Upper lobe of left lung (tissue), 6 donors: ENCODE measurements around the gene FRK. TPM values are rescaled to one million over a fixed set of nuclear protein-coding genes. Genes with fewer than 3 reads are reported as not detected.
A peak's percentile ranks its signal among the peaks of the same experiment; 100 is the strongest.
"Not testable (repeated sequence)": the region's sequence is repeated elsewhere in the genome, so short reads cannot be mapped to it uniquely, and the experiment has no call there.

Experiments used
- ATAC-seq, 2 donors: fragments of 200-7000 bp; cut with Tn5 transposase; one replicate each; pipeline ENCODE4 v1.9.1; 2022; ENCODE audit warnings: mild to moderate bottlenecking in 2 of 2, moderate library complexity in 2 of 2; ENCODE audit not compliant: low FRiP score in 2 of 2
- DNase-seq, 2 donors: peaks; one replicate each; pipeline ENCODE4 v3.0.0-alpha.2; 2019 to 2020
- H3K27ac ChIP-seq, 4 donors: fragments of 200-600 bp; sonication (generic); one replicate each; pipeline ENCODE4 v1.5.1; 2016 to 2019
- H3K27me3 ChIP-seq, 4 donors: fragments of 200-600 bp; sonication (generic); one replicate each; pipeline ENCODE4 v1.5.1; 2017 to 2019
- H3K36me3 ChIP-seq, 4 donors: fragments of 200-600 bp; sonication (generic); one replicate each; pipeline ENCODE4 v1.5.1; 2016 to 2019
- H3K4me1 ChIP-seq, 4 donors: fragments of 200-600 bp; sonication (generic); one replicate each; pipeline ENCODE4 v1.5.1; 2018 to 2019
- H3K4me3 ChIP-seq, 4 donors: fragments of 200-600 bp; sonication (generic); one replicate each; pipeline ENCODE4 v1.5.1; 2017 to 2019; ENCODE audit warnings: mild to moderate bottlenecking in 2 of 4, moderate library complexity in 1 of 4
- H3K9me3 ChIP-seq, 4 donors: fragments of 200-600 bp; sonication (generic); one replicate each; pipeline ENCODE4 v1.5.1; 2018 to 2019
- EP300 ChIP-seq, 4 donors: sonication (generic); formaldehyde crosslinking; IDR thresholded peaks; one replicate each; pipeline ENCODE4 v1.5.1; 2017; ENCODE audit warnings: antibody characterized with exemption in 4 of 4, control low read depth in 2 of 4
- POLR2A ChIP-seq, 4 donors: fragments of 450-650 bp; IDR thresholded peaks; one replicate each; pipeline ENCODE4 v1.5.1; 2016 to 2017; ENCODE audit warnings: antibody characterized with exemption in 4 of 4, mild to moderate bottlenecking in 2 of 4
- POLR2AphosphoS5 ChIP-seq, 2 donors: sonication (generic); formaldehyde crosslinking; IDR thresholded peaks; one replicate each; pipeline ENCODE4 v1.5.1; 2017; ENCODE audit warnings: antibody characterized with exemption in 2 of 2
- WGBS, 2 donors: methylation state at CpG; one replicate each; pipeline ENCODE4 v1.1.5; 2017 to 2018; 5-methylcytosine and 5-hydroxymethylcytosine counted together
- total RNA-seq, 6 donors: library from RNA; depleted of rRNA in 4 of 6; stranded (reverse); fragments of >200 nt in 4 of 6; gene quantifications; one replicate each; pipeline versions ENCODE4 v1.1.0 to v1.2.1, GENCODE V29; 2016 to 2021
- TF ChIP-seq, protein P1 (sequence below), 6 experiments: fragments of 450-650 bp in 4 of 6; fragments of 200-600 bp in 2 of 6; sonication (generic) in 2 of 6; IDR thresholded peaks; one replicate each; pipeline ENCODE4 v1.5.1; 2016 to 2019; ENCODE audit warnings: antibody characterized with exemption in 6 of 6
- donor health status: DM: no; HTN: no; CAD: no; lungs with moderate emphysema.
- donor health status: DM: no; HTN: yes; CAD: no; lungs with severe emphysema.

Gene FRK
- total RNA-seq, 6 donors from 2014 or later: 2.2 to 9.8 (median 5.9) TPM

DNA sequence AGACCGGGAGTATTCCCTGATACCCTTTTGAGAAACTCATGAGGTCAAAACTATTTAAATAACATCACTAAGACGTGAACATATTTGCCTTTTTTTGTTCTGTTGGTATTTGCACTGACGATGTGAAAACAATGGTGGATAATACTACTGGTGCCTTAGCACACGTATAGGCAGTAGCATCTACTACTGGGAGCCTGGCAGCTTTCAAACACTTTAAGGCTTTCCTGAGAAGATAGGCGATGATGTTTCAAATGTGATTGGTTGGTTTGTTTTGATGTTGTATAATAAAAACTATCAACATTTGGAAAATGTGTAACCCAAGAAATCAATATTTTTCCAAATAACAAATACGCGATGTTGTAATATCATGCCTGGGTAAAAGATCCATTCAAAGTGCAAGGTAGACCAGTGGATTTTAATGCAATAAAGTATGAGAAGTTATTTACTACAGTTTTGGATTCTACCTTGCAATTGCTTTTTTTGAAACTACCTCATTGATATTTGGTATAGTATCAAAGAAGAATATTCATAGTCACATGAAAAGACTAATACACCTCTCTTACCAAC is 166.2 kb downstream of the FRK start:
- Histone ChIP-seq H3K27ac (no peak overlapping the region), H3K9me3 (no peaks in the 10 kb centered on the region), H3K36me3 (no peaks in the 10 kb centered on the region), H3K27me3 (no peaks in the 10 kb centered on the region), H3K4me3 (no peak overlapping the region), H3K4me1 (no peaks in the 10 kb centered on the region)
- ATAC-seq (no peak), DNase-seq (no peak)
- WGBS, 2 donors: 81 to 85% methylated on average over 7 of the region's 7 CpGs
- TF ChIP-seq POLR2AphosphoS5 (IDR thresholded peaks at IDR 0.05) (no peak), POLR2A (IDR thresholded peaks at IDR 0.05) (no peak), EP300 (IDR thresholded peaks at IDR 0.05) (no peak)
- TF ChIP-seq, protein P1, sequence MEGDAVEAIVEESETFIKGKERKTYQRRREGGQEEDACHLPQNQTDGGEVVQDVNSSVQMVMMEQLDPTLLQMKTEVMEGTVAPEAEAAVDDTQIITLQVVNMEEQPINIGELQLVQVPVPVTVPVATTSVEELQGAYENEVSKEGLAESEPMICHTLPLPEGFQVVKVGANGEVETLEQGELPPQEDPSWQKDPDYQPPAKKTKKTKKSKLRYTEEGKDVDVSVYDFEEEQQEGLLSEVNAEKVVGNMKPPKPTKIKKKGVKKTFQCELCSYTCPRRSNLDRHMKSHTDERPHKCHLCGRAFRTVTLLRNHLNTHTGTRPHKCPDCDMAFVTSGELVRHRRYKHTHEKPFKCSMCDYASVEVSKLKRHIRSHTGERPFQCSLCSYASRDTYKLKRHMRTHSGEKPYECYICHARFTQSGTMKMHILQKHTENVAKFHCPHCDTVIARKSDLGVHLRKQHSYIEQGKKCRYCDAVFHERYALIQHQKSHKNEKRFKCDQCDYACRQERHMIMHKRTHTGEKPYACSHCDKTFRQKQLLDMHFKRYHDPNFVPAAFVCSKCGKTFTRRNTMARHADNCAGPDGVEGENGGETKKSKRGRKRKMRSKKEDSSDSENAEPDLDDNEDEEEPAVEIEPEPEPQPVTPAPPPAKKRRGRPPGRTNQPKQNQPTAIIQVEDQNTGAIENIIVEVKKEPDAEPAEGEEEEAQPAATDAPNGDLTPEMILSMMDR (IDR thresholded peaks at IDR 0.05): no peak

DNA sequence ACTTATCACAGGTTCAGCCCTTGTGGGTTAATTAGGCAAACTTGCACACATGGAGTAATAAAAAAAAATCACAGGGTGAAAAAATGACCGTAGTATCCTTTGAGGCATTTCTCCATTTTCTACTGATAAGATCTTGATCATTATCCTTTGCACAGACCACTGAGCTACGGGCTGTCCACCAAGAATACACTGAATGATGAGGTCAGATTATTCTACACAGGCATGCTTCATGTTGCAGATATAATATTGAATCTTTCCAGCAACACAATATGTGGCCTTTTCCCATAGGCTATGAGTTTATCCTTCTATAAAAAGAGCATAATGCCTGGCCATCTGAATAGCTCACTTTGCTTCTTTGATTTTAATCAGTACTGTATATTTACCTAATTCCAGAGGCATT is 168.9 kb downstream of the FRK start:
- H3K9me3 ChIP-seq: no peaks in the 10 kb centered on the region
- ATAC-seq (no peak), DNase-seq (no peak)
- H3K4me1 ChIP-seq: no peaks in the 10 kb centered on the region
- H3K27me3 ChIP-seq: no peaks in the 10 kb centered on the region
- no peak overlapping the region for H3K27ac ChIP-seq
- TF ChIP-seq, protein P1 (IDR thresholded peaks at IDR 0.05): no peak
- TF ChIP-seq POLR2A (IDR thresholded peaks at IDR 0.05) (no peak), POLR2AphosphoS5 (IDR thresholded peaks at IDR 0.05) (no peak), EP300 (IDR thresholded peaks at IDR 0.05) (no peak)
- 55 to 57% methylated on average over 2 of the region's 2 CpGs for WGBS, 2 donors
- no peaks in the 10 kb centered on the region for H3K36me3 ChIP-seq
- H3K4me3 ChIP-seq: no peak overlapping the region

DNA sequence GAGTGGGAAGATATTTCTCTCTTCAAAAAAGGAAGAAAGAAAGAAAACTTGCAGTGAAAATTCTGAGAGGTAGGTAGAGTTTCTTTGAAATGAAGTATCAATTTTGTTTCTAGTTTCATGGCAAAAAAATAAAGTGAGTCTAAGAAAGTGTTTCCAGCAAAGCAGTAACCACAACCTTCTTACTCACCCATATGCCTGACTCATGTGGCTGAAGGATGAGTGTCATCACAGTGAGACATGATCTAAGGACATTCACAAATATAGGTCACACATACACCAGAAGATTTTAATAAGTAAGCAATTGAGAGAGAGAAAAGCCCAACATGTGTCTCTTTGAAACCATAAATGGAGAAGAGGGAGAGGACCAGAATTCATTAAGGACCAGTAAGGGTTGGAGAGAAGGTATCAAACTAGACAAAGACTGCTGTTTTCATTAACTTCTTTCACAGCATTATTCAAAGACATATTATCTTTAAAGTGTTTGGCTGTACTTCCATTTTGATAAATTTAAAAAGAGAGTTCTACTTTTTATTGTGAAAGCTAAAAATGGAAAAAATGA is 169.5 kb downstream of the FRK start:
- ATAC-seq (no peak), DNase-seq (no peak)
- Histone ChIP-seq H3K36me3 (no peaks in the 10 kb centered on the region), H3K27me3 (no peaks in the 10 kb centered on the region), H3K9me3 (no peaks in the 10 kb centered on the region), H3K4me3 (no peak overlapping the region), H3K27ac (no peak overlapping the region), H3K4me1 (no peaks in the 10 kb centered on the region)
- TF ChIP-seq, protein P1 (IDR thresholded peaks at IDR 0.05): no peak
- TF ChIP-seq EP300 (IDR thresholded peaks at IDR 0.05): no peak
- TF ChIP-seq POLR2AphosphoS5 (IDR thresholded peaks at IDR 0.05): no peak
- no peak for TF ChIP-seq POLR2A (IDR thresholded peaks at IDR 0.05)

DNA sequence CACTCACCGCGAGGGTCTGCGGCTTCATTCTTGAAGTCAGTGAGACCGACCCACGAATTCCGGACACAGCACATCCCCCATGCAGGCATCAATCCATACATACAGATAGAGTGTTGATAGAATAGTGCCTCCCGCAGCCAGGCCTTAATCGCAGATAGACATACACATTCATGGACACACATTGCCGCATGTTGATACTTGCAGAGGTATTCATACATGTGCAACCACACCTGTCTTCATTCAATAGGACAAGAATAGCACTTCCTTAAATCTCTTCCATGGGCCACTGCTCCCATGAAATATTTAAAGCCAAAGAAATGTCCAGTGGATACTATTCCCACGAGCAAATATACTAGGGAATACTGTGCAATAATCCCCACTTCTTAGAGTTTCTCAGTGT is 170.5 kb downstream of the FRK start:
- Histone ChIP-seq H3K9me3 (no peaks in the 10 kb centered on the region), H3K4me1 (no peaks in the 10 kb centered on the region), H3K4me3 (no peak overlapping the region), H3K27me3 (no peaks in the 10 kb centered on the region), H3K27ac (no peak overlapping the region), H3K36me3 (no peaks in the 10 kb centered on the region)
- 93 to 94% methylated on average over 10 of the region's 10 CpGs for WGBS, 2 donors
- TF ChIP-seq EP300 (IDR thresholded peaks at IDR 0.05): no peak
- TF ChIP-seq, protein P1 (IDR thresholded peaks at IDR 0.05): no peak
- TF ChIP-seq POLR2A (IDR thresholded peaks at IDR 0.05): no peak
- no peak for TF ChIP-seq POLR2AphosphoS5 (IDR thresholded peaks at IDR 0.05)
- ATAC-seq (no peak), DNase-seq (no peak)

DNA sequence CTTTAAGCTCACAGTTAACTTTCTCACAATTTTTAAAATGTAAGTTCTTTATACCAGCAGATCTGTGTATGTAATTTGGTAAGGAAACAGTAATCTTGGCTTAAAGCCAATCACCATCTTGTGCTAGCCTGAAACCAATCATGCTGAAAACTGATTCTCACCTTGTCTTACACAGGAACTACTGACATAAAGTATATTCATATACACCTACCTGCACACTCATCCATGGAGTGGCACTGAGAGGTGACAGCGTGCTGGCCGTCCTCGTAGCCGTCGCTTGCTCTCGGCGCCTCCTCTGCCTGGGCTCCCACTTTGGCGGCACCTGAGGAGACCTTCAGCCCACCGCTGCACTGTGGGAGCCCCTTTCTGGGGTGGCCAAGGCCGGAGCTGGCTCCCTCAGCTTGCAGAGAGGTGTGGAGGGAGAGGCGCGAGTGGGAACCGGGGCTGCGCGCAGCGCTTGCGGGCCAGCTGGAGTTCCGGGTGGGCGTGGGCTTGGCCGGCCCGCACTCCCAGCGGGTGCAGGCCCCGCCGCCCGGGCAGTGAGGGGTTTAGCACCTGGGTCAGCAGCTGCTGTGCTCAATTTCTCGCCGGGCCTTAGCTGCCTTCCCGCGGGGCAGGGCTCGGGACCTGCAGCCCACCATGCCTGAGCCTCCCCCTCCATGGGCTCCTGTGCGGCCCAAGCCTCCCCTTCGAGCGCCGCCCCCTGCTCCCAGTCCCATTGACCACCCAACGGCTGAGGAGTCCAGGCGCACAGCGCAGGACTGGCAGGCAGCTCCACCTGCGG is 171.8 kb downstream of the FRK start:
- DNase-seq: peak in 1 of 2 donors; percentile 70
- not testable (repeated sequence) for H3K9me3 ChIP-seq, ATAC-seq, H3K36me3 ChIP-seq, H3K27me3 ChIP-seq, H3K4me1 ChIP-seq, H3K4me3 ChIP-seq, H3K27ac ChIP-seq
- 98% methylated on average over 15 to 38 of the region's 38 CpGs for WGBS, 2 donors
